PC-9 (cell line): ENCODE measurements around the gene TMEM131L. TPM values are rescaled to one million over a fixed set of nuclear protein-coding genes. Genes with fewer than 3 reads are reported as not detected.
"Not testable (repeated sequence)": the region's sequence is repeated elsewhere in the genome, so short reads cannot be mapped to it uniquely, and the experiment has no call there.

Experiments used
- BruUV-seq: library from RNA; stranded (reverse); fragments of 400-500 nt; replicated peaks from 2 replicates; lab custom pipeline; 2021; lab: Mats Ljungman, UMichigan
- CTCF ChIA-PET: fragments of 300-600 bp; sonication (Branson Sonifier 250); formaldehyde crosslinking; loops from one replicate; lab custom pipeline; 2022; ENCODE audit warnings: antibody characterized with exemption; lab: Charles Lee
- POLR2A ChIA-PET: fragments of 300-600 bp; sonication (Branson Sonifier 250); formaldehyde crosslinking; loops from one replicate; lab custom pipeline; 2022; ENCODE audit warnings: antibody characterized with exemption; ENCODE audit not compliant: unreplicated experiment; lab: Charles Lee
- DNase-seq, 2 experiments: peaks; one replicate each; pipeline versions ENCODE4 v3.0.0 to v3.0.0-alpha.2; 2015 to 2022; ENCODE audit warnings: mixed read lengths in 1 of 2
- H2AFZ ChIP-seq: fragments of 200-600 bp; sonication (generic); 2 replicates; pipeline ENCODE4 v1.8.1; 2017; ENCODE audit warnings: antibody characterized with exemption
- H3F3A ChIP-seq: fragments of 200-600 bp; sonication (generic); 2 replicates; pipeline ENCODE4 v1.8.1; 2017; ENCODE audit warnings: antibody characterized with exemption, mild to moderate bottlenecking, low read depth; ENCODE audit not compliant: insufficient read depth
- H3K27ac ChIP-seq: fragments of 200-600 bp; sonication (generic); 2 replicates; pipeline ENCODE4 v1.6.1; 2016; ENCODE audit warnings: mixed run types
- H3K27me3 ChIP-seq: fragments of 200-600 bp; sonication (generic); 2 replicates; pipeline ENCODE4 v1.6.1; 2016; ENCODE audit warnings: low read depth, mixed run types; ENCODE audit not compliant: insufficient read depth
- H3K36me3 ChIP-seq: fragments of 200-600 bp; sonication (generic); 2 replicates; pipeline ENCODE4 v1.6.1; 2016; ENCODE audit warnings: low read depth, mixed run types
- H3K4me1 ChIP-seq: fragments of 200-600 bp; sonication (generic); replicated peaks from 2 replicates; pipeline ENCODE4 v1.6.1; 2016; ENCODE audit warnings: mixed run types; ENCODE audit not compliant: insufficient read depth
- H3K4me2 ChIP-seq: fragments of 200-600 bp; sonication (generic); 2 replicates; pipeline ENCODE4 v1.6.1; 2017; ENCODE audit warnings: mixed run types
- H3K4me3 ChIP-seq: fragments of 200-600 bp; sonication (generic); 2 replicates; pipeline ENCODE4 v1.6.1; 2016; ENCODE audit warnings: mixed run types
- H3K79me2 ChIP-seq: fragments of 200-600 bp; sonication (generic); 2 replicates; pipeline ENCODE4 v1.6.1; 2017; ENCODE audit warnings: low read depth, mixed run types
- H3K9me2 ChIP-seq: fragments of 200-600 bp; sonication (generic); 2 replicates; pipeline ENCODE4 v1.8.1; 2017; ENCODE audit warnings: mild to moderate bottlenecking; ENCODE audit not compliant: insufficient read depth
- H3K9me3 ChIP-seq: fragments of 200-600 bp; sonication (generic); 2 replicates; pipeline ENCODE4 v1.8.1; 2016; ENCODE audit warnings: low read depth; ENCODE audit not compliant: insufficient read depth
- H4K20me1 ChIP-seq: fragments of 200-600 bp; sonication (generic); 2 replicates; pipeline ENCODE4 v1.8.1; 2017; ENCODE audit not compliant: insufficient read depth
- CTCF ChIP-seq: fragments of 200-600 bp; sonication (generic); conservative IDR thresholded peaks from 2 replicates; pipeline ENCODE4 v1.6.1; 2017; ENCODE audit warnings: mixed run types, antibody characterized with exemption, mild to moderate bottlenecking, moderate library complexity
- EZH2 ChIP-seq: fragments of 200-600 bp; sonication (generic); IDR thresholded peaks from 2 replicates; pipeline ENCODE4 v1.8.0; 2017; ENCODE audit warnings: antibody characterized with exemption, low read depth
- intact Hi-C: fragments of 100-400 bp; cut with micrococcal nuclease; formaldehyde crosslinking; loops from one replicate; pipeline ENCODE4 v1.10.0; 2022; ENCODE audit not compliant: unreplicated experiment
- total RNA-seq: library from RNA; stranded (reverse); gene quantifications from 2 replicates; pipeline ENCODE4 v1.2.3, GENCODE V29; 2021

TMEM131L gene
- total RNA-seq, 1 experiment from 2014 or later, result 3.8 TPM

DNA sequence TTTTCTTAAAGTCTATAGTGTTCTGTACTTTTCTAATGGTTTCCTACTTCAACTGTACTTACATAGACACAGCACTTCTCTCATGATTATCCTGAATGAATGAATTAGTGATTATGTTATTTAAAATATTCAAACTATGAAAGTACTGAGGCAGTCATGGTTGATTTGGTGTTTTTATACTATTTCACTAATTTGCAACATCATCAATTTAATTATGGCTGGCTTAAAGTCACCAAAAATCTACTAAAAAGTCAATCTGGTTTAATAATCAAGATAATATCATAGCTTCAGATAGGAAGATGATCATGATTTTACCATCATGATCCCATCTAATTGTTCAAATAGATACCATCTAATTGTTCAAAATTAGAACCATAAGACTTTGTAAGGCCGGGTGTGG, 16.8 kb upstream of the TMEM131L start:
- H3F3A ChIP-seq, result no peaks in the 10 kb centered on the region
- H3K36me3 ChIP-seq, result no peaks in the 10 kb centered on the region
- no peak for DNase-seq
- H3K79me2 ChIP-seq, result no peaks in the 10 kb centered on the region
- H3K9me2 ChIP-seq, result no peaks in the 10 kb centered on the region
- H3K27me3 ChIP-seq, result no peaks in the 10 kb centered on the region
- no peak overlapping the region for H3K4me3 ChIP-seq
- H3K9me3 ChIP-seq, result no peaks in the 10 kb centered on the region
- no TSS peak for BruUV-seq
- CTCF ChIA-PET, result no interaction called here
- H2AFZ ChIP-seq, result no peak overlapping the region
- POLR2A ChIA-PET, result interaction anchor here (0.7 kb wide), 1 partner anchor 37 kb away, joined by 3 read pairs; no protein-coding TSS in a partner anchor
- no peaks in the 10 kb centered on the region for H3K4me1 ChIP-seq
- no peak for TF ChIP-seq CTCF
- TF ChIP-seq EZH2, result no peak
- intact Hi-C loops, result no loop called here
- no peak overlapping the region for H3K4me2 ChIP-seq
- H4K20me1 ChIP-seq, result no peaks in the 10 kb centered on the region
- H3K27ac ChIP-seq, result no peak overlapping the region

DNA sequence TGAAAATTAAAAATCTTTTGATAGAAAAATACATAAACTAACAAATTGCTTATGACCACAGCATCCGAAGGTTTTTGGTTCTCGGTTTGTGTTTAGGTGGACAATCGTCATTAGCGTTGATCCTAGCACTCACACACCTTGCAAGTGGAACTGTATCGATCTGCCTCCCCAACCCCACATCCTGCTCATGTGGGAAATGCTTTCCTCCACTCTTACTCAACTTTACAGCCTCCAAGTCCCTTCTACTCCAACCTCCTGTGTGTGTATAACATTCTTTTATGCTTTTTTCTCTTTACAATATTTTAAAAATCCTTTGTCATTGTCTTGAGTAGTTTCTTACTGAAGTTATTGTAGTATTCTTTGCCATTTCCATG, 15.6 kb upstream of the TMEM131L start:
- Histone ChIP-seq H3K9me2 (no peaks in the 10 kb centered on the region), H3K79me2 (no peaks in the 10 kb centered on the region), H3K9me3 (no peaks in the 10 kb centered on the region), H3K4me3 (no peak overlapping the region), H3K4me1 (no peaks in the 10 kb centered on the region), H3F3A (no peaks in the 10 kb centered on the region), H3K36me3 (no peaks in the 10 kb centered on the region), H4K20me1 (no peaks in the 10 kb centered on the region), H3K4me2 (no peak overlapping the region), H3K27ac (no peak overlapping the region), H2AFZ (no peak overlapping the region), H3K27me3 (no peaks in the 10 kb centered on the region)
- no peak for DNase-seq
- BruUV-seq, result no TSS peak
- ChIA-PET POLR2A (no interaction called here), CTCF (no interaction called here)
- TF ChIP-seq EZH2, result no peak
- no peak for TF ChIP-seq CTCF
- intact Hi-C loops, result no loop called here

GRCh38 chr4:153451145-153451544, 15.0 kb upstream of the TMEM131L start:
- DNase-seq, POLR2A ChIA-PET, H3K9me3 ChIP-seq, CTCF ChIA-PET, H3K4me2 ChIP-seq, H3K27ac ChIP-seq, BruUV-seq, H3K9me2 ChIP-seq, H4K20me1 ChIP-seq, H3K4me1 ChIP-seq, H3K4me3 ChIP-seq, H3K27me3 ChIP-seq, H3K36me3 ChIP-seq, intact Hi-C loops, H2AFZ ChIP-seq, H3F3A ChIP-seq, H3K79me2 ChIP-seq: not testable (repeated sequence)

GRCh38 chr4:153451911-153452657, 14.1 kb upstream of the TMEM131L start:
- H3K36me3 ChIP-seq, result no peaks in the 10 kb centered on the region
- H3K4me1 ChIP-seq, result no peaks in the 10 kb centered on the region
- H2AFZ ChIP-seq, result no peak overlapping the region
- H4K20me1 ChIP-seq, result no peaks in the 10 kb centered on the region
- H3K9me3 ChIP-seq, result no peaks in the 10 kb centered on the region
- no TSS peak for BruUV-seq
- POLR2A ChIA-PET, result no interaction called here
- no peak for TF ChIP-seq EZH2
- no peak for TF ChIP-seq CTCF
- H3F3A ChIP-seq, result no peaks in the 10 kb centered on the region
- H3K4me3 ChIP-seq, result no peak overlapping the region
- CTCF ChIA-PET, result no interaction called here
- H3K4me2 ChIP-seq, result no peak overlapping the region
- intact Hi-C loops, result no loop called here
- H3K9me2 ChIP-seq, result no peaks in the 10 kb centered on the region
- no peak overlapping the region for H3K27ac ChIP-seq
- H3K27me3 ChIP-seq, result no peaks in the 10 kb centered on the region
- no peak for DNase-seq
- H3K79me2 ChIP-seq, result no peaks in the 10 kb centered on the region
